ENCODE results near the gene GPRASP1.

DNA sequence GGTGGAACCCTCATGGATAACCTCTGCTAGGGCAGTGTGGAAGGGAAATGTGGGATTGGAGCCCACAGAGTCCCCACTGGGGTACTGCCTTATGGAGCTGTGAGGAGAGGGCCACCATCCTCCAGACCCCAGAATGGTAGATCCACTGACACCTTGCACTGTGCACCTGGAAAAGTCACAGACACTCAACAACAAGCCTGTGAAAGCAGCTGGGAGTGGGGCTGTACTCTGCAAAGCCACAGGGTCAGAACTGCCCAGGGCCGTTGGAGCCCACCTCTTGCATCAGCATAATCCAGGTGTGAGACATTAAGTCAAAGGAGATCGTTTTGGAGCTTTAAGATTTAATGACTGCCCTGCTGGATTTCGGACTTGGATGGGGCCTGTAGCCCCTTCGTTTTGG is 40.4 kb upstream of the GPRASP1 start:
- no peak for TF ChIP-seq POLR2A (IDR thresholded peaks at IDR 0.05)
- TF ChIP-seq CTCF (IDR thresholded peaks at IDR 0.05) = no peak
